Suprapubic skin (tissue), 3 donors: ENCODE results near the gene AGAP1.

Experiments
- POLR2A ChIP-seq, 2 donors: fragments of 450-650 bp; IDR thresholded peaks; one replicate each; pipeline ENCODE4 v1.6.1; 2017; ENCODE audit warnings: antibody characterized with exemption in 2 of 2, mild to moderate bottlenecking in 2 of 2, moderate library complexity in 2 of 2
- TF ChIP-seq, protein P1 (sequence below), 2 donors: fragments of 200-600 bp in 1 of 2; fragments of 450-650 bp in 1 of 2; sonication (generic) in 1 of 2; IDR thresholded peaks; one replicate each; pipeline ENCODE4 v1.5.1; 2016 to 2019; ENCODE audit warnings: antibody characterized with exemption in 2 of 2, mild to moderate bottlenecking in 1 of 2, moderate library complexity in 1 of 2

DNA sequence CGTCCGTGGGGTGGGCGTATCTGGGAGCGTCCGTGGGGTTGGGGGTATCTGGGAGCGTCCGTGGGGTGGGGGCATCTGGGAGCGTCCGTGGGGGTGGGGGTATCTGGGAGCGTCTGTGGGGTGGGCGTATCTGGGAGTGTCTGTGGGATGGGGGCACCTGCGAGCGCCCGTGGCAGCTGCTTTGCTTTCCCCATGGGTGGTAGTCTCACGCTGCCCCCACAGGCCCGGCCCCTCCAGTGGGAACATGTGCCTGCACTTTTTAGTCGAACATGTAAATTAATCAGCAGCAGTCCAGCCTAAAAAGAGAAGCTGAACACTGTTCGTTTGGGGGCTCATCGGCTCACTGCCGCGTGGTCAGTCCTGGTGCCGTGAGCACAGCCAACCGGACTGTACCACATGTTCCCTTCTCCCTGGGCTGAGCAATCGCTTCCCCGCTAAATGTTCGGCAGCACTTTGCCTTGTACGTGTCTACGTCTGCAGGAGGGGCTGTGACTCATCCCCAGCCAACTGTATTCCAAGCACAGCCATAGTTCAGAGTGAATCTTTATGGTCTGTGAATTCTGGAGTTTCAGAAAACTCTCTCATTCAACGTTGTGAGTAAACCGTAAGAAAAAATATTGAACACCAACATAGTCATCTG is 271.5 kb downstream of the AGAP1 start:
- TF ChIP-seq, protein P1, sequence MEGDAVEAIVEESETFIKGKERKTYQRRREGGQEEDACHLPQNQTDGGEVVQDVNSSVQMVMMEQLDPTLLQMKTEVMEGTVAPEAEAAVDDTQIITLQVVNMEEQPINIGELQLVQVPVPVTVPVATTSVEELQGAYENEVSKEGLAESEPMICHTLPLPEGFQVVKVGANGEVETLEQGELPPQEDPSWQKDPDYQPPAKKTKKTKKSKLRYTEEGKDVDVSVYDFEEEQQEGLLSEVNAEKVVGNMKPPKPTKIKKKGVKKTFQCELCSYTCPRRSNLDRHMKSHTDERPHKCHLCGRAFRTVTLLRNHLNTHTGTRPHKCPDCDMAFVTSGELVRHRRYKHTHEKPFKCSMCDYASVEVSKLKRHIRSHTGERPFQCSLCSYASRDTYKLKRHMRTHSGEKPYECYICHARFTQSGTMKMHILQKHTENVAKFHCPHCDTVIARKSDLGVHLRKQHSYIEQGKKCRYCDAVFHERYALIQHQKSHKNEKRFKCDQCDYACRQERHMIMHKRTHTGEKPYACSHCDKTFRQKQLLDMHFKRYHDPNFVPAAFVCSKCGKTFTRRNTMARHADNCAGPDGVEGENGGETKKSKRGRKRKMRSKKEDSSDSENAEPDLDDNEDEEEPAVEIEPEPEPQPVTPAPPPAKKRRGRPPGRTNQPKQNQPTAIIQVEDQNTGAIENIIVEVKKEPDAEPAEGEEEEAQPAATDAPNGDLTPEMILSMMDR (IDR thresholded peaks at IDR 0.05): no peak
- TF ChIP-seq POLR2A (IDR thresholded peaks at IDR 0.05): no peak
